Astrocyte (in vitro differentiated cells and primary cell): Measurements from ENCODE around the gene ETS1. TPM values are rescaled to one million over a fixed set of nuclear protein-coding genes. Genes with fewer than 3 reads are reported as not detected.
A peak's percentile ranks its signal among the peaks of the same experiment; 100 is the strongest.

Source experiments
- DNase-seq: peaks from one replicate; pipeline ENCODE4 v3.0.0-alpha.2; 2010; ENCODE audit warnings: low read depth
- FAIRE-seq: peaks from 2 replicates; lab custom pipeline; 2011; peaks lifted over from hg19 to GRCh38; lab: Jason Lieb, UNC
- H2AFZ ChIP-seq: 2 replicates; pipeline ENCODE4 v1.6.0; 2012; ENCODE audit warnings: low read depth, low read length, inconsistent platforms
- H3K27ac ChIP-seq: 2 replicates; pipeline ENCODE4 v1.5.1; 2011; ENCODE audit warnings: low read depth, low read length, inconsistent platforms
- H3K27me3 ChIP-seq: 2 replicates; pipeline ENCODE4 v1.6.0; 2011; ENCODE audit warnings: low read length, inconsistent platforms; ENCODE audit not compliant: insufficient read depth
- H3K36me3 ChIP-seq: 2 replicates; pipeline ENCODE4 v1.5.1; 2011; ENCODE audit warnings: low read length, inconsistent platforms; ENCODE audit not compliant: insufficient read depth
- H3K4me1 ChIP-seq: 2 replicates; pipeline ENCODE4 v1.5.1; 2011; ENCODE audit warnings: low read length, inconsistent platforms; ENCODE audit not compliant: insufficient read depth
- H3K4me2 ChIP-seq: 2 replicates; pipeline ENCODE4 v1.6.0; 2012; ENCODE audit warnings: low read length, inconsistent platforms
- H3K4me3 ChIP-seq: 2 replicates; pipeline ENCODE4 v1.5.1; 2011; ENCODE audit warnings: low read depth, mild to moderate bottlenecking, low read length, inconsistent platforms; ENCODE audit not compliant: insufficient read depth
- H3K79me2 ChIP-seq: 2 replicates; pipeline ENCODE4 v1.6.0; 2012; ENCODE audit warnings: mild to moderate bottlenecking, low read length, inconsistent platforms; ENCODE audit not compliant: insufficient read depth
- H3K9ac ChIP-seq: 2 replicates; pipeline ENCODE4 v1.6.0; 2012; ENCODE audit warnings: mild to moderate bottlenecking, low read length, inconsistent platforms
- H3K9me3 ChIP-seq: 2 replicates; pipeline ENCODE4 v1.5.1; 2012; ENCODE audit warnings: low read depth, mild to moderate bottlenecking, low read length, inconsistent platforms; ENCODE audit not compliant: insufficient read depth
- H4K20me1 ChIP-seq: 2 replicates; pipeline ENCODE4 v1.6.0; 2012; ENCODE audit warnings: low read length, inconsistent platforms; ENCODE audit not compliant: insufficient read depth
- H3K27ac Mint-ChIP-seq: one replicate; pipeline ENCODE4 v1.8.0; 2021; ENCODE audit warnings: mild to moderate bottlenecking, mixed read lengths; ENCODE audit not compliant: unreplicated experiment
- H3K27me3 Mint-ChIP-seq: one replicate; pipeline ENCODE4 v1.8.0; 2021; ENCODE audit warnings: low read depth, mixed read lengths; ENCODE audit not compliant: unreplicated experiment
- H3K36me3 Mint-ChIP-seq: one replicate; pipeline ENCODE4 v1.8.0; 2021; ENCODE audit warnings: low read depth, mixed read lengths; ENCODE audit not compliant: unreplicated experiment
- H3K4me1 Mint-ChIP-seq: one replicate; pipeline ENCODE4 v1.8.0; 2021; ENCODE audit warnings: low read depth, mixed read lengths; ENCODE audit not compliant: unreplicated experiment
- H3K4me3 Mint-ChIP-seq: one replicate; pipeline ENCODE4 v1.8.0; 2021; ENCODE audit warnings: mild to moderate bottlenecking, moderate library complexity, mixed read lengths; ENCODE audit not compliant: unreplicated experiment
- H3K9me3 Mint-ChIP-seq: one replicate; pipeline ENCODE4 v1.8.0; 2021; ENCODE audit warnings: mild to moderate bottlenecking, mixed read lengths; ENCODE audit not compliant: unreplicated experiment
- EZH2 ChIP-seq: IDR thresholded peaks from 2 replicates; pipeline ENCODE4 v1.6.1; 2012; ENCODE audit warnings: mild to moderate bottlenecking, low read length, inconsistent platforms; ENCODE audit not compliant: insufficient read depth
- total RNA-seq: library from RNA; stranded (reverse); gene quantifications from 2 replicates; pipeline ENCODE4 v1.2.1, GENCODE V29; 2021
- TF ChIP-seq, protein P1 (sequence below): IDR thresholded peaks from 2 replicates; pipeline ENCODE4 v1.5.1; 2011; ENCODE audit warnings: low read depth, mild to moderate bottlenecking, inconsistent platforms, low read length, moderate library complexity; ENCODE audit not compliant: insufficient read depth

The ETS1 gene
- total RNA-seq, 1 donor from 2014 or later, result 107 TPM

DNA sequence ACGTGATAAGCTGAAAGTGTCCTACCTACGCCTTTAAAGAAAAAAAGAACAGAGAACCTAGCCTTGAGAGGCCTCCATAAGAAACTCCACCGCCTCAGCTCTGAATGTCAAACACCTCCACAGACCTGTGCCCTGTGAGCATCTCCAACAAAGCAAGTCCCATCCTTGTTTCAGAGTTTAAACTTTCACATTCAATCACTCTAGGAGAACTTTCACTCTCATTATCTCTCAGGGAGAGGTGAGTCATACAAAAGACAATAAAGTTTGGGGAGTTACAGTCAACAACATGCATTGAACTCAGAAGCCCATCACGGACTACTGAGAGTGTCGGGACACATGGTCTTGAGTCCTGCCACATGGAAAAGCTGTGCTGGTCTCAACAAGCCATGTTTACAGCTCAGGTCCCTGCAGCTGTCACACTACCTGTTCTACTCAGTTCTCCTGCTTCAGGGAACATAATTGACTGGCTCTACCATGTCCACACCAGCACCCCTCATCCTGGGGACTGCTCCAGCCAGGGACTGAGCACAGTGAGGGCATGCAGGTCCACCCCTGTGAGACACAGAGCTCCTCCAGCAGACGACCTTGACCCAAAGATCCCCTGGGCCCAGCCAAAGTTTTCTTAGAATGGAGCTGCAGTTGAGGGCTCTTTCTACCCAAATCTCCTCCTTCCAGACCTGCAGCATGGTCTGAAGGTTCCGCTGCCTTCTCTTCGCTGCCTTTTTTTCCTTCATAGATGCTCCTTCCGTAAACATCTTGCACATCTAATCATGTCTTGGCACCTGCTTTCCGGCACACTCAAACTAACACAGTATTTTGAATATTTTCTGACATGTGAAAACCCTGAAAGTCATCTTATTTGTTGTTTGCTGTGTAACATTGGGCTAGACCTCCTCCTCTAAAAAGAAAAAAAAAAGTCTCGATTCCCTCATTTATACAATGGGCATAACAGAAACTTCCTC, 114.9 kb downstream of the ETS1 start:
- peak; percentile 86 for FAIRE-seq
- Histone ChIP-seq H4K20me1 (peaks cover 36% of the 10 kb centered on the region), H3K4me3 (no peak overlapping the region)

DNA sequence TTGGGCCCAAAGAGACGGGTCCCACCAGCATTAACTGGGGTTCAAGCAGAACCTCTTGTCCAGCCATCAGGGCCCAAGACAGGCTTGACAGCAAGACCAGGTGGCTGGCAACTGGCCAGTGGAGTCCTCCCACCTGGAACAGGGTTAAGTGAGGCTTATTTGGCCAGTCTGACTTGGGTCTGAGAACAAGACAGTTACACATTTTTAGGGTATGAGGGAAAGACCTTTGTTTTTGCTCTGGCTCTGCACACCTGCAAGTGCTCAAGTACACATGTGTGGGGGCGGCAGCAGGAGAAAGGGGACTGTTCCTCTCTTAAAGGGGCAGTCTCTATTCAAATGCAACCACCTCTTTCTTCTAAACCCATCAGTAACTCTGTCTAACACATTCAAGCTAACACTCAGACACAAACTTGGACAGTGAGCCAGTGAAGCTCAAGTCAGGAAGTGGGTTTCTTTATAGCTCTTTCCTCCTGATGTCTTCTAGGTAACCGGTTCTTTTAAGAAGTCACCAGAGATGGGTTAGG, 116.2 kb downstream of the ETS1 start:
- H3K36me3 Mint-ChIP-seq, result peaks cover 29% of the 10 kb centered on the region
- H3K4me3 Mint-ChIP-seq, result no peak overlapping the region
- H3K9me3 ChIP-seq, result no peaks in the 10 kb centered on the region
- H3K27me3 Mint-ChIP-seq, result no peaks in the 10 kb centered on the region
- peak overlapping the region; percentile 11 for H3K27ac Mint-ChIP-seq
- H3K4me1 Mint-ChIP-seq, result peaks cover 75% of the 10 kb centered on the region
- H3K27ac ChIP-seq, result peak overlapping the region; percentile 10
- H3K27me3 ChIP-seq, result no peaks in the 10 kb centered on the region
- no peak overlapping the region for H2AFZ ChIP-seq
- H3K4me2 ChIP-seq, result no peak overlapping the region
- no peak for FAIRE-seq
- TF ChIP-seq EZH2, result no peak
- TF ChIP-seq, protein P1, sequence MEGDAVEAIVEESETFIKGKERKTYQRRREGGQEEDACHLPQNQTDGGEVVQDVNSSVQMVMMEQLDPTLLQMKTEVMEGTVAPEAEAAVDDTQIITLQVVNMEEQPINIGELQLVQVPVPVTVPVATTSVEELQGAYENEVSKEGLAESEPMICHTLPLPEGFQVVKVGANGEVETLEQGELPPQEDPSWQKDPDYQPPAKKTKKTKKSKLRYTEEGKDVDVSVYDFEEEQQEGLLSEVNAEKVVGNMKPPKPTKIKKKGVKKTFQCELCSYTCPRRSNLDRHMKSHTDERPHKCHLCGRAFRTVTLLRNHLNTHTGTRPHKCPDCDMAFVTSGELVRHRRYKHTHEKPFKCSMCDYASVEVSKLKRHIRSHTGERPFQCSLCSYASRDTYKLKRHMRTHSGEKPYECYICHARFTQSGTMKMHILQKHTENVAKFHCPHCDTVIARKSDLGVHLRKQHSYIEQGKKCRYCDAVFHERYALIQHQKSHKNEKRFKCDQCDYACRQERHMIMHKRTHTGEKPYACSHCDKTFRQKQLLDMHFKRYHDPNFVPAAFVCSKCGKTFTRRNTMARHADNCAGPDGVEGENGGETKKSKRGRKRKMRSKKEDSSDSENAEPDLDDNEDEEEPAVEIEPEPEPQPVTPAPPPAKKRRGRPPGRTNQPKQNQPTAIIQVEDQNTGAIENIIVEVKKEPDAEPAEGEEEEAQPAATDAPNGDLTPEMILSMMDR, result no peak
- no peak for DNase-seq
- peaks cover 43% of the 10 kb centered on the region for H3K4me1 ChIP-seq
- peak overlapping the region; percentile 17 for H3K9ac ChIP-seq
- H3K9me3 Mint-ChIP-seq, result no peaks in the 10 kb centered on the region
- peaks cover 33% of the 10 kb centered on the region for H4K20me1 ChIP-seq
- peaks cover 42% of the 10 kb centered on the region for H3K36me3 ChIP-seq
- H3K79me2 ChIP-seq, result peaks cover 88% of the 10 kb centered on the region
- no peak overlapping the region for H3K4me3 ChIP-seq

More for the DNA sequence above, 114.9 kb downstream of the ETS1 start:
- H3K4me1 ChIP-seq, result peaks cover 38% of the 10 kb centered on the region
- H3K27ac Mint-ChIP-seq, result no peak overlapping the region
- no peaks in the 10 kb centered on the region for H3K27me3 Mint-ChIP-seq
- peaks cover 54% of the 10 kb centered on the region for H3K36me3 ChIP-seq
- H3K27me3 ChIP-seq, result no peaks in the 10 kb centered on the region
- peaks cover 72% of the 10 kb centered on the region for H3K4me1 Mint-ChIP-seq
- peak overlapping the region; percentile 33 for H3K27ac ChIP-seq
- peaks cover 88% of the 10 kb centered on the region for H3K79me2 ChIP-seq
- TF ChIP-seq, protein P1, result no peak
- TF ChIP-seq EZH2, result no peak
- H3K9me3 Mint-ChIP-seq, result no peaks in the 10 kb centered on the region
- H3K36me3 Mint-ChIP-seq, result peaks cover 26% of the 10 kb centered on the region
- H3K9ac ChIP-seq, result peak overlapping the region; percentile 17
- peak overlapping the region; percentile 12 for H3K4me2 ChIP-seq
- H3K9me3 ChIP-seq, result no peaks in the 10 kb centered on the region
- H2AFZ ChIP-seq, result no peak overlapping the region
- no peak overlapping the region for H3K4me3 Mint-ChIP-seq
- DNase-seq, result peak; percentile 65
